Colonic mucosa (tissue), 4 donors: Measurements from ENCODE around the gene HDAC9. TPM values are rescaled to one million over a fixed set of nuclear protein-coding genes. Genes with fewer than 3 reads are reported as not detected.

ENCODE experiments used
- DNase-seq: peaks from one replicate; pipeline ENCODE4 v3.0.0-alpha.2; 2020
- H3K27ac ChIP-seq: fragments of 200-600 bp; one replicate; pipeline ENCODE4 v1.8.0; 2021
- H3K27me3 ChIP-seq: fragments of 200-600 bp; one replicate; pipeline ENCODE4 v1.8.0; 2021
- H3K36me3 ChIP-seq: fragments of 200-600 bp; one replicate; pipeline ENCODE4 v1.8.0; 2021
- H3K4me1 ChIP-seq: fragments of 200-600 bp; one replicate; pipeline ENCODE4 v1.8.0; 2021; ENCODE audit warnings: mild to moderate bottlenecking
- H3K4me3 ChIP-seq: fragments of 200-600 bp; one replicate; pipeline ENCODE4 v1.8.0; 2021
- H3K9ac ChIP-seq, 2 donors: one replicate each; pipeline ENCODE4 v1.7.0; 2013; ENCODE audit warnings: control low read depth in 2 of 2, low read depth in 2 of 2, low read length in 2 of 2
- H3K9me3 ChIP-seq: fragments of 200-600 bp; one replicate; pipeline ENCODE4 v1.8.0; 2021
- intact Hi-C: fragments of 100-400 bp; cut with DNase I; formaldehyde crosslinking; loops from one replicate; pipeline ENCODE4 v1.14.1; 2022
- total RNA-seq, 2 donors: library from RNA; stranded (reverse); fragmentation: NEBNext Ultra II Directional in 1 of 2; extraction: Animal tissue kit (Norgen Biotek cat#: 25700) in 1 of 2; gene quantifications; one replicate each; pipeline ENCODE4 v1.2.1, GENCODE V29; 2021
- TF ChIP-seq, protein P1 (sequence below): fragments of 200-600 bp; IDR thresholded peaks from one replicate; pipeline ENCODE4 v1.8.0; 2022; ENCODE audit warnings: antibody characterized with exemption, mild to moderate bottlenecking
- donor health status: healthy.
- donor health status: DM: no; HTN: no; CAD: no.
- donor health status: DM: no; HTN: no; CAD: no.

The HDAC9 gene
- total RNA-seq, 2 donors from 2014 or later: 2.6 to 8.7 TPM

DNA sequence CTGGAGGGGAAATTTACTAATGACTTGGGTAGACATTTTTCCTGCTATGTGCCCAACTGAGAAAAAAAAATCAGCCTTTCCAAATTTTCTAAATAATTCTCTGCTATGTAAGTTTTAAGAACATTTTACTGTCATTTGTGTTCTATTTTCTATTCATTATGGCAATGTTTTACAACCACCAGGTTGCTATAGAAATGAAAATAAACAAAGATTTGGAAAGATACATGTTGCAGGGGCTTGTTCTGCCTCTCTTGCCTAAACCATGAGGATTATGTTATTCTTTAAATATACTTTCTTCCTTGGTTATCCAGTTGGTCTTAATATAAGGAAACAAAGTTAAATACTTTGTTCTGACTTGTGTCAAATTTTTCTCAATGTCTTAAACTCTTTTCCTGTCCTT, 364.7 kb downstream of the HDAC9 start:
- H3K4me3 ChIP-seq: no peak overlapping the region
- H3K9ac ChIP-seq: no peak overlapping the region
- H3K9me3 ChIP-seq: no peaks in the 10 kb centered on the region
- no peak overlapping the region for H3K27ac ChIP-seq
- TF ChIP-seq, protein P1, sequence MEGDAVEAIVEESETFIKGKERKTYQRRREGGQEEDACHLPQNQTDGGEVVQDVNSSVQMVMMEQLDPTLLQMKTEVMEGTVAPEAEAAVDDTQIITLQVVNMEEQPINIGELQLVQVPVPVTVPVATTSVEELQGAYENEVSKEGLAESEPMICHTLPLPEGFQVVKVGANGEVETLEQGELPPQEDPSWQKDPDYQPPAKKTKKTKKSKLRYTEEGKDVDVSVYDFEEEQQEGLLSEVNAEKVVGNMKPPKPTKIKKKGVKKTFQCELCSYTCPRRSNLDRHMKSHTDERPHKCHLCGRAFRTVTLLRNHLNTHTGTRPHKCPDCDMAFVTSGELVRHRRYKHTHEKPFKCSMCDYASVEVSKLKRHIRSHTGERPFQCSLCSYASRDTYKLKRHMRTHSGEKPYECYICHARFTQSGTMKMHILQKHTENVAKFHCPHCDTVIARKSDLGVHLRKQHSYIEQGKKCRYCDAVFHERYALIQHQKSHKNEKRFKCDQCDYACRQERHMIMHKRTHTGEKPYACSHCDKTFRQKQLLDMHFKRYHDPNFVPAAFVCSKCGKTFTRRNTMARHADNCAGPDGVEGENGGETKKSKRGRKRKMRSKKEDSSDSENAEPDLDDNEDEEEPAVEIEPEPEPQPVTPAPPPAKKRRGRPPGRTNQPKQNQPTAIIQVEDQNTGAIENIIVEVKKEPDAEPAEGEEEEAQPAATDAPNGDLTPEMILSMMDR: no peak
- DNase-seq: no peak
- H3K27me3 ChIP-seq: no peaks in the 10 kb centered on the region
- no peaks in the 10 kb centered on the region for H3K36me3 ChIP-seq
- H3K4me1 ChIP-seq: no peaks in the 10 kb centered on the region
- intact Hi-C loops: no loop called here

DNA sequence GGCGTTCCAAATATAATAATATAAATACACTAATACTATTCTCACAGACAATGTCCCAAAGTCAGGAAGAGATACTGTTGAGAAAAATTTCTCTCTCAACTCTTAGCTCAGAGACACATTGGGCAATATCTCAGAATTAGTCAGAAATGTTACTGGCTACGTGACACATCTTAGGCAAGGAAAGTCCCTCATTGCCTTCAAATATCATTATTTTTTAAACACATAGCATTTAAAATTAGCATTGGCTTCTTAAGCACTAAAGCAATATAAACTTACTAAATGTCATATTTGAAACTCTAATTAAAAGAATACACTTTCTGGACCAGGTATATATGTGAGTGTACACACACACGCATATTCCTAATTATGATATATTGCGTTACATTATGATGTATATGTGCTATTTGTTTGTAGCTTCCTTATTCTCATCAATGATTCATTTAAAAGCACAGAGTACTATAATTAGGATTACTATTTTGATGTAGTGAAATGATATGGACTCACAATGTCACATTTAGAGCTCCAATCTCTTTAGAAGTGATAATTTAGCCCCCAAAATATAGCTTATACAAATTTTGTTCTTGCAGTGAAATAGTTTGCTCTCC, 366.1 kb downstream of the HDAC9 start:
- Histone ChIP-seq H3K27me3 (no peaks in the 10 kb centered on the region), H3K27ac (no peak overlapping the region), H3K4me1 (no peaks in the 10 kb centered on the region), H3K36me3 (no peaks in the 10 kb centered on the region), H3K9ac (no peak overlapping the region), H3K9me3 (no peaks in the 10 kb centered on the region), H3K4me3 (no peak overlapping the region)
- intact Hi-C loops: no loop called here
- TF ChIP-seq, protein P1: no peak
- DNase-seq: no peak

DNA sequence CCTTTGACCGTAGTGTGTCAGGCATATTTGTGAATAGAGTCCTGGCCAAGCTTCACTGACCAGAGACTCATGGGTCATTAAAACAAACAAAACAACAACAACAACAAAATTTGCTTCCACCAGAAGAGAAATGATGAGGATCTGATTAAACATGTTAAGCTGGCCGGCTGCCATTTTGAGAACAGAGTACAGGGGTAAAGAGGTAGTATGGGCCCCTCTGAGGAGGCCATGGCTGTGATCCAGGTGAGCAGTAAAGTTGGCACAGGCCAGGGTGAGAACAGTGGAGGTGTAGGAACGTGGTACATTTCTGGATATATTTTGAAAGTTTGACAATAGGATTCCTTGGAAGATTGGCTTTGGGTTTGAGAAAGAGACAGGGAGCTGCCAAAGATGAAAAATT, 369.4 kb downstream of the HDAC9 start:
- no peaks in the 10 kb centered on the region for H3K9me3 ChIP-seq
- H3K36me3 ChIP-seq: no peaks in the 10 kb centered on the region
- no peak overlapping the region for H3K4me3 ChIP-seq
- intact Hi-C loops: no loop called here
- DNase-seq: no peak
- H3K9ac ChIP-seq: no peak overlapping the region
- H3K27me3 ChIP-seq: no peaks in the 10 kb centered on the region
- H3K27ac ChIP-seq: no peak overlapping the region
- TF ChIP-seq, protein P1: no peak
- no peaks in the 10 kb centered on the region for H3K4me1 ChIP-seq

DNA sequence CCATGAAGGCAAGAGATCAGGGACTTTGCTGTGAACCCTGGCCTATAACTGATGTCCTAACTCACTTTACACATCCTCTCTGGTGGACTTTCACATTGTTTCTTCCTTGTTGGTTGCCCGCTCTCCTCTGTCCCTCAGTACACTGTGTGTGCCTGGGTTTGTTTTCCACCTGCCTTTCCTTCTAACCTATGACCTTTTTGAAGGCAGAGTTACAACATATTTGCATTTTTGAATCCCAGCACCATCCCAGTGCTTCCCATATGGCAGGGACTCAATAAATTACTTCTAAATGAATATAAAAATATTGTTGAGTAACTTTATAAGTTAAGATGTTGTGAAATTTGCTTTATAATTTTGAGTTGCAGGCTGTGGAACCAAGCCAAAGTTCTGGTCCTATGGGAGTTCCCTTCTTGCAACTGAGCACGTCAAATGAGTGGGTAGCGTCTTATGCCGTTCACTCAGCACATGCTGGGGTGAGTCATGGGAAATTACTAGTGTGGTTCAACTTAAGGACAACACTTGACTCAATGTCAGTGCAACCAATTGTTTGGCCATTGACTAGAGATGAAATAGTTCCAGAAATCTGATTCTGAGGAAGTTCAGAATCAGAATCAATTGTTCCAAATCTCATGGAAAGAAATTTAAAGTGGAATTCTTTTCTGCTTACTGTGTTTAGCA, 370.9 kb downstream of the HDAC9 start:
- DNase-seq: peak; percentile 34
- TF ChIP-seq, protein P1: no peak

DNA sequence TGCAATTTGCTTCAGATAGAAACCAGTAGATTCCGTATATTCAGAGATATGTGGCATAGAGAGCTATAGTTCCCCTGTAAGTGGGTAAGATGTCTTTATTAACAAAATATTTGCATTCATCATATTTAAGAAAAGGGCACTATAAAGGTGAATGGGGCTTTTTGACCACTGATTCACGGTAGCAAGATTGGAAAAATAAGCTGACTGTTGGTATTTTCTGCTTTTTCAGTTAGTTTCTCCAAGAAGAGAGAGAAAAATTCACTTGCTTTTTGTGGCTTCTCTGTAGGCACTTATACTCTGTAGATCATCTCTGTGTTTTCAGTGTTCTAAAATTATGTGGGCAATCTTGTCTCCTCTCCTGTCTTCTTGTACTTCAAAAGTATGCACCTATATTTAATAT, 376.8 kb downstream of the HDAC9 start:
- no peak overlapping the region for H3K4me3 ChIP-seq
- no peaks in the 10 kb centered on the region for H3K27me3 ChIP-seq
- no peak overlapping the region for H3K9ac ChIP-seq
- H3K27ac ChIP-seq: no peak overlapping the region
- no peak for DNase-seq
- TF ChIP-seq, protein P1: no peak
- H3K9me3 ChIP-seq: no peaks in the 10 kb centered on the region
- intact Hi-C loops: no loop called here
- no peaks in the 10 kb centered on the region for H3K4me1 ChIP-seq
- no peaks in the 10 kb centered on the region for H3K36me3 ChIP-seq

More for the DNA sequence above, 370.9 kb downstream of the HDAC9 start:
- no peaks in the 10 kb centered on the region for H3K4me1 ChIP-seq
- intact Hi-C loops: no loop called here
- H3K27ac ChIP-seq: no peak overlapping the region
- no peaks in the 10 kb centered on the region for H3K27me3 ChIP-seq
- no peak overlapping the region for H3K4me3 ChIP-seq
- H3K9me3 ChIP-seq: no peaks in the 10 kb centered on the region
- H3K9ac ChIP-seq: no peak overlapping the region
- H3K36me3 ChIP-seq: no peaks in the 10 kb centered on the region
